ENCODE data around the gene ZNF502.

DNA sequence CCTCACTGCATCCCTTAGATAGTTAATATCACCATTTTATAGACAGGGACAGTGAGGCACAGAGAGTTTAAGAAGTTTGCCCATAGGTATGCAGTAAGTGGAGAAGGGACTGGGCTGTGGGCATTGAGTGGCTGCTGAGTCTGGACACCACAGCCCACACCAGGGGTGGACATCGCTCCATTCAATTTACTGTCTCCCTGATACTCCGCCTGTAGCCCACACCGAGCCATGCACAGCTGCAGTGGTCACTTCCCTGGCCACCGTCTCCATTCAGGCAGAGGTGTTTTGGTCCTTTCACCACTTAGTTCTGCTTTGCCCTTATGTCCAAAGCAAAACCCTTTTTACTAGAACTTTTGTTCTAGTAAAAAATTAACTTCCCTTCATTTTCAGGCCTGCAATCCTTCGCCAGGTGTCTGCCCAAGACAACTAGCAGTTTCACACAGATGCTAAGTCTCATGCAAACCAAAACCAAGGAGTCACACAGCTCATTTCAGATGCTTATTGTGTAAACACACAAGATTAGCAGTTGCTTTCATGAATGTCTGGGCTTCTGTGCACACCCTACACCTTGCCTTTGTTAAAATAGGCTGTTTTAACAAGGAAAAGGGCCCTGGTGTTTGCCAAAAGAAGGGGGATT, 33.9 kb upstream of the ZNF502 start:
- TF ChIP-seq POLR2A (IDR thresholded peaks at IDR 0.05) = no peak
- TF ChIP-seq CTCF (IDR thresholded peaks at IDR 0.05 in 4 of 5, conservative IDR thresholded peaks at IDR 0.05 in 1 of 5) = no peak
